Psoas muscle (tissue), 8 donors: ENCODE results near the gene DNM3. TPM values are rescaled to one million over a fixed set of nuclear protein-coding genes. Genes with fewer than 3 reads are reported as not detected.

Experiments
- ATAC-seq, 4 donors: fragments of 200-7000 bp; cut with Tn5 transposase; one replicate each; pipeline ENCODE4 v1.9.1; 2020; ENCODE audit warnings: moderate library complexity in 3 of 4, mild to moderate bottlenecking in 2 of 4
- DNase-seq, 2 donors: peaks; one replicate each; pipeline ENCODE4 v3.0.0-alpha.2; 2020
- H3K27ac ChIP-seq: fragments of 200-600 bp; one replicate; pipeline ENCODE4 v1.8.0; 2022
- H3K27me3 ChIP-seq, 3 donors: fragments of 200-600 bp in 1 of 3; one replicate each; pipeline versions ENCODE4 v1.6.1 to v1.8.0; 2013 to 2022; ENCODE audit warnings: low read length in 2 of 3, mild to moderate bottlenecking in 2 of 3, moderate library complexity in 1 of 3; ENCODE audit not compliant: insufficient read depth in 3 of 3
- H3K36me3 ChIP-seq, 2 donors: fragments of 200-600 bp in 1 of 2; one replicate each; pipeline versions ENCODE4 v1.6.1 to v1.8.0; 2013 to 2022; ENCODE audit warnings: low read depth in 1 of 2, mild to moderate bottlenecking in 1 of 2, moderate library complexity in 1 of 2; ENCODE audit not compliant: insufficient read depth in 1 of 2
- H3K4me1 ChIP-seq: fragments of 200-600 bp; one replicate; pipeline ENCODE4 v1.8.0; 2022
- H3K4me3 ChIP-seq: fragments of 200-600 bp; one replicate; pipeline ENCODE4 v1.8.0; 2022; ENCODE audit warnings: mild to moderate bottlenecking
- H3K9me3 ChIP-seq: fragments of 200-600 bp; one replicate; pipeline ENCODE4 v1.8.0; 2022
- CTCF ChIP-seq: fragments of 200-600 bp; IDR thresholded peaks from one replicate; pipeline ENCODE4 v1.8.0; 2022; ENCODE audit warnings: antibody characterized with exemption
- WGBS, 3 donors: extraction: QIAGEN DNeasy Blood & Tissue Kit; methylation state at CpG; one replicate each; pipeline versions ENCODE4 v1.1.6 to v1.1.7; 2013; 5-methylcytosine and 5-hydroxymethylcytosine counted together
- intact Hi-C, 2 donors: fragments of 100-400 bp; cut with DNase I; formaldehyde crosslinking; loops; one replicate each; pipeline versions ENCODE4 v1.11.0 to v1.14.2; 2022
- polyA plus RNA-seq, 3 donors: library from polyadenylated mRNA; stranded (reverse); fragments of 200-250 nt; gene quantifications; one replicate each; pipeline ENCODE4 v1.2.3, GENCODE V29; 2013
- total RNA-seq, 4 donors: library from RNA; stranded (reverse); fragmentation: NEBNext Ultra II Directional in 2 of 4; extraction: Animal tissue kit (Norgen Biotek cat#: 25700) in 2 of 4; gene quantifications; one replicate each; pipeline versions ENCODE4 v1.2.1 to v1.2.4, GENCODE V29; 2021 to 2023
- donor health status: healthy with polysubstance abuse.
- donor health status: DM: no; HTN: no; CAD: no; lungs with moderate emphysema.
- donor health status: Bipolar disorder and iron deficiency.
- donor health status: healthy.
- donor health status: DM: yes; HTN: yes; CAD: no.
- donor health status: DM: no; HTN: no; CAD: no.
- donor health status: DM: no; HTN: no; CAD: no.
- donor health status: DM: yes; HTN: yes; CAD: no.

DNM3 gene
- total and polyA plus RNA-seq, 7 donors = 0.31 to 1.0 (median 0.77) TPM

DNA sequence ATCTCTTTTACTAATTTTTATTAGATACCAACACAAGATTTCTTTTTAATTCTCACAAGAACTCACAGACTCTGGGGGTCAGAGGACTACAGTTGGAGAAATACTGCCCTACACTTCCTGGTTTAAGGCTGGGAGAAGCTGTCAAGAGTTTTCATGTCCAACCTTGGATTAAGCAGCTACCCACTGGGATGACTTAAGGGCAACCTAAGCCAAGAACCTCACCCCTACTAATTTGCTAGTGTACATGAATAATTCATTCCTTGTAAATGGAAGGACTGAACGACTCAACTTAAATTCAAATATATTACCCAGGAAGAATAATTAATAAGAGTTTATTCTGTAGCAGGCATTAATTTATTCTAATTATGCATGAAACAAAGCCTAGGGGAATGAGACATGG, 396.9 kb downstream of the DNM3 start:
- TF ChIP-seq CTCF = no peak
- Histone ChIP-seq H3K4me3 (no peak overlapping the region), H3K27me3 (no peaks in the 10 kb centered on the region), H3K9me3 (no peaks in the 10 kb centered on the region), H3K27ac (no peak overlapping the region), H3K4me1 (no peaks in the 10 kb centered on the region), H3K36me3 (no peaks in the 10 kb centered on the region)
- no peak for ATAC-seq
- intact Hi-C loops = no loop called here
- DNase-seq = no peak
- WGBS, 3 donors = 75 to 90% (median 85%) methylated on average over 1 of the region's 1 CpG

DNA sequence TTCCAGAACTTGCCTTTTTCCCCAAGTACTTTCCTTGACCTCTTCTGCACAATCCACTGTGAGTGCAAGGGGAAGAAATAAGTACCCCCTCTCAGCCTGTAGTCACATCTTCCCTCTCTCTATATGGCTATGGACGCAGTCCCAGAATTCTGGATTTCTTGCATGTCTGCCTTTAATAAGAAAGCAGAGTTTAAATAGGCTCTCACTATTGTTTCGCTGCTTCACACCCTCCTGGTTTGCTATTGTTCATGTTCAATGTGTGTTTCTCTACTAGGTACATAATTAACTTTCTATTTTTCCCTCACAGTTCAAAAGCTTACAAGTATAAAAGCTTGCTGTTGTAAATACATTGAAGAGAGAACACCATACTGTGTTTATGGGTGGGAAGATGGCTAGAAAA, 397.7 kb downstream of the DNM3 start:
- no peak for DNase-seq
- Histone ChIP-seq H3K9me3 (no peaks in the 10 kb centered on the region), H3K4me1 (no peaks in the 10 kb centered on the region), H3K27ac (no peak overlapping the region), H3K36me3 (no peaks in the 10 kb centered on the region), H3K27me3 (no peaks in the 10 kb centered on the region), H3K4me3 (no peak overlapping the region)
- intact Hi-C loops = no loop called here
- TF ChIP-seq CTCF = no peak
- ATAC-seq = no peak
- 93 to 96% (median 95%) methylated on average over 2 of the region's 2 CpGs for WGBS, 3 donors

GRCh38 chr1:172239901-172240300, 398.6 kb downstream of the DNM3 start:
- DNase-seq (no peak), ATAC-seq (no peak)
- Histone ChIP-seq H3K36me3 (no peaks in the 10 kb centered on the region), H3K4me1 (no peaks in the 10 kb centered on the region), H3K9me3 (no peaks in the 10 kb centered on the region), H3K27ac (no peak overlapping the region), H3K4me3 (no peak overlapping the region), H3K27me3 (no peaks in the 10 kb centered on the region)
- WGBS, 3 donors = 30 to 51% (median 30%) methylated on average over 2 of the region's 2 CpGs
- intact Hi-C loops = no loop called here
- no peak for TF ChIP-seq CTCF

DNA sequence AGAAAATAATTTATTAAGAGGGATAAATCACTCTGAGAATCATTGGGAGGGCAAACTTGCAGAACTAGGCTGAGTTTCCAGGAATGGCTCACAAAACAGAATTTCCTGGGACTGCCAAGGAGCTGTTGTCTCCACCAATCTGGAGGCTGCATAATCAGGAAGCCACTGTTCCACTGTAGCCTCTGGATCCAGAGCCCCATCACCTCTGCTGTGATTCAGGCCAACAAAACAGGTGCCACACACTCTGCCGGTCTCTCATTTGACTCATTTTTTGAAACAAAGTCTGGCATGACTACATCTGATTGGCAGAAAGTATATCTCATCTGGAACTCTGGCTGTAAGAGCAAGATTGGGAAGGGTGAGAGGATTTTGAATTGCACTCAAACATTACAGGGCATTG, 400.2 kb downstream of the DNM3 start:
- no peaks in the 10 kb centered on the region for H3K4me1 ChIP-seq
- no peak overlapping the region for H3K4me3 ChIP-seq
- no peaks in the 10 kb centered on the region for H3K27me3 ChIP-seq
- H3K9me3 ChIP-seq = no peaks in the 10 kb centered on the region
- no peaks in the 10 kb centered on the region for H3K36me3 ChIP-seq
- ATAC-seq (no peak), DNase-seq (no peak)
- TF ChIP-seq CTCF = no peak
- H3K27ac ChIP-seq = no peak overlapping the region
- WGBS, 3 donors = 25 to 50% (median 37%) methylated on average over 1 of the region's 1 CpG
- intact Hi-C loops = no loop called here

- no peaks in the 10 kb centered on the region for H3K27me3 ChIP-seq
- ATAC-seq = no peak
- no peak overlapping the region for H3K27ac ChIP-seq
- H3K36me3 ChIP-seq = no peaks in the 10 kb centered on the region
- intact Hi-C loops = no loop called here
- TF ChIP-seq CTCF = no peak
- no peak for DNase-seq
- no peak overlapping the region for H3K4me3 ChIP-seq
- no peaks in the 10 kb centered on the region for H3K9me3 ChIP-seq
- WGBS, 3 donors = 99 to 100% (median 100%) methylated on average over 1 of the region's 1 CpG
- H3K4me1 ChIP-seq = no peaks in the 10 kb centered on the region
Measured at GRCh38 chr1:172244865-172245264, 403.6 kb downstream of the DNM3 start.
